Effector memory CD8-positive, alpha-beta T cell (primary cell): ENCODE results near the gene GAB2.
"Not testable (repeated sequence)": the region's sequence is repeated elsewhere in the genome, so short reads cannot be mapped to it uniquely, and the experiment has no call there.

Source experiments
- ATAC-seq: fragments of 150-1000 bp; cut with Tn5 transposase; replicated peaks from 2 replicates; pipeline ENCODE4 v1.10.0; 2021; ENCODE audit warnings: mild to moderate bottlenecking, moderate library complexity
- DNase-seq, 3 experiments: peaks; one replicate each; pipeline ENCODE4 v3.0.0; 2021
- H3K27ac Mint-ChIP-seq, 2 donors: one replicate each; pipeline ENCODE4 v1.8.0; 2022; ENCODE audit warnings: mild to moderate bottlenecking in 2 of 2, mixed read lengths in 2 of 2, moderate library complexity in 2 of 2
- H3K27me3 Mint-ChIP-seq, 2 donors: one replicate each; pipeline ENCODE4 v1.8.0; 2022; ENCODE audit warnings: mixed read lengths in 2 of 2
- H3K36me3 Mint-ChIP-seq: one replicate; pipeline ENCODE4 v1.8.0; 2022; ENCODE audit warnings: mild to moderate bottlenecking, moderate library complexity, mixed read lengths; ENCODE audit not compliant: insufficient read depth
- H3K4me1 Mint-ChIP-seq, 2 donors: one replicate each; pipeline ENCODE4 v1.8.0; 2022; ENCODE audit warnings: low read depth in 2 of 2, mixed read lengths in 2 of 2
- H3K4me3 Mint-ChIP-seq, 2 donors: one replicate each; pipeline ENCODE4 v1.8.0; 2022; ENCODE audit warnings: mild to moderate bottlenecking in 2 of 2, mixed read lengths in 2 of 2, moderate library complexity in 2 of 2
- H3K9me3 Mint-ChIP-seq, 2 donors: one replicate each; pipeline ENCODE4 v1.8.0; 2022; ENCODE audit warnings: mixed read lengths in 2 of 2

Gene GAB2

GRCh38 chr11:78271801-78272200 is 145.8 kb downstream of the GAB2 start:
- not testable (repeated sequence) for H3K4me1 Mint-ChIP-seq, H3K36me3 Mint-ChIP-seq, H3K27ac Mint-ChIP-seq, H3K27me3 Mint-ChIP-seq, ATAC-seq, H3K9me3 Mint-ChIP-seq, DNase-seq, H3K4me3 Mint-ChIP-seq

- no peak for ATAC-seq
- Mint-ChIP-seq H3K4me1 (no peaks in the 10 kb centered on the region), H3K27me3 (no peaks in the 10 kb centered on the region), H3K9me3 (peaks cover 0 to 7% of the 10 kb centered on the region in 2 donors), H3K27ac (no peak overlapping the region), H3K36me3 (no peaks in the 10 kb centered on the region), H3K4me3 (no peak overlapping the region)
- no peak for DNase-seq
These were observed 146.6 kb downstream of the GAB2 start for GRCh38 chr11:78270971-78271370.

- H3K27me3 Mint-ChIP-seq, result no peaks in the 10 kb centered on the region
- DNase-seq, result no peak
- no peak overlapping the region for H3K4me3 Mint-ChIP-seq
- ATAC-seq, result no peak
- no peaks in the 10 kb centered on the region for H3K36me3 Mint-ChIP-seq
- H3K4me1 Mint-ChIP-seq, result no peaks in the 10 kb centered on the region
- H3K27ac Mint-ChIP-seq, result no peak overlapping the region
- peaks cover 0 to 7% of the 10 kb centered on the region in 2 donors for H3K9me3 Mint-ChIP-seq
These were observed 147.8 kb downstream of the GAB2 start for GRCh38 chr11:78269806-78270205.

GRCh38 chr11:78268591-78269410 is 148.8 kb downstream of the GAB2 start:
- Mint-ChIP-seq H3K36me3 (no peaks in the 10 kb centered on the region), H3K27ac (no peak overlapping the region), H3K4me3 (no peak overlapping the region), H3K27me3 (no peaks in the 10 kb centered on the region), H3K9me3 (peaks cover 0 to 7% of the 10 kb centered on the region in 2 donors), H3K4me1 (no peaks in the 10 kb centered on the region)
- DNase-seq (no peak), ATAC-seq (no peak)

- Mint-ChIP-seq H3K27me3 (no peaks in the 10 kb centered on the region), H3K27ac (no peak overlapping the region), H3K9me3 (no peaks in the 10 kb centered on the region), H3K4me1 (no peaks in the 10 kb centered on the region), H3K36me3 (no peaks in the 10 kb centered on the region), H3K4me3 (no peak overlapping the region)
- DNase-seq, result no peak
- no peak for ATAC-seq
These were observed 151.2 kb downstream of the GAB2 start for GRCh38 chr11:78266451-78266850.

- Mint-ChIP-seq H3K27me3 (no peaks in the 10 kb centered on the region), H3K36me3 (no peaks in the 10 kb centered on the region), H3K27ac (no peak overlapping the region), H3K4me1 (no peaks in the 10 kb centered on the region), H3K4me3 (no peak overlapping the region), H3K9me3 (no peaks in the 10 kb centered on the region)
- ATAC-seq (no peak), DNase-seq (no peak)
These were observed 152.3 kb downstream of the GAB2 start for GRCh38 chr11:78265326-78265725.

- H3K27ac Mint-ChIP-seq, result no peak overlapping the region
- no peaks in the 10 kb centered on the region for H3K9me3 Mint-ChIP-seq
- DNase-seq (no peak), ATAC-seq (no peak)
- H3K36me3 Mint-ChIP-seq, result no peaks in the 10 kb centered on the region
- no peaks in the 10 kb centered on the region for H3K27me3 Mint-ChIP-seq
- no peaks in the 10 kb centered on the region for H3K4me1 Mint-ChIP-seq
- no peak overlapping the region for H3K4me3 Mint-ChIP-seq
These were observed 154.9 kb downstream of the GAB2 start for GRCh38 chr11:78262691-78263090.

- no peak for DNase-seq
- Mint-ChIP-seq H3K27ac (no peak overlapping the region), H3K4me1 (no peaks in the 10 kb centered on the region), H3K9me3 (no peaks in the 10 kb centered on the region), H3K27me3 (no peaks in the 10 kb centered on the region), H3K4me3 (no peak overlapping the region), H3K36me3 (no peaks in the 10 kb centered on the region)
- ATAC-seq, result no peak
These were observed 155.4 kb downstream of the GAB2 start for GRCh38 chr11:78262238-78262637.

GRCh38 chr11:78261828-78262227 is 155.8 kb downstream of the GAB2 start:
- Mint-ChIP-seq H3K27ac (no peak overlapping the region), H3K27me3 (no peaks in the 10 kb centered on the region), H3K9me3 (no peaks in the 10 kb centered on the region), H3K36me3 (no peaks in the 10 kb centered on the region), H3K4me3 (no peak overlapping the region), H3K4me1 (no peaks in the 10 kb centered on the region)
- DNase-seq, result no peak
- no peak for ATAC-seq

GRCh38 chr11:78261367-78261766 is 156.3 kb downstream of the GAB2 start:
- Mint-ChIP-seq H3K27ac (no peak overlapping the region), H3K4me3 (no peak overlapping the region), H3K9me3 (no peaks in the 10 kb centered on the region), H3K27me3 (no peaks in the 10 kb centered on the region), H3K36me3 (no peaks in the 10 kb centered on the region), H3K4me1 (no peaks in the 10 kb centered on the region)
- ATAC-seq (no peak), DNase-seq (no peak)

GRCh38 chr11:78259777-78260487 is 157.7 kb downstream of the GAB2 start:
- no peak overlapping the region for H3K4me3 Mint-ChIP-seq
- H3K36me3 Mint-ChIP-seq, result no peaks in the 10 kb centered on the region
- no peaks in the 10 kb centered on the region for H3K4me1 Mint-ChIP-seq
- H3K27me3 Mint-ChIP-seq, result no peaks in the 10 kb centered on the region
- no peaks in the 10 kb centered on the region for H3K9me3 Mint-ChIP-seq
- DNase-seq (no peak), ATAC-seq (no peak)
- no peak overlapping the region for H3K27ac Mint-ChIP-seq

GRCh38 chr11:78257654-78258053 is 160.0 kb downstream of the GAB2 start:
- Mint-ChIP-seq H3K27ac (no peak overlapping the region), H3K4me1 (no peaks in the 10 kb centered on the region), H3K27me3 (no peaks in the 10 kb centered on the region), H3K9me3 (no peaks in the 10 kb centered on the region), H3K4me3 (no peak overlapping the region), H3K36me3 (no peaks in the 10 kb centered on the region)
- ATAC-seq, result no peak
- DNase-seq, result no peak

GRCh38 chr11:78256962-78257361 is 160.7 kb downstream of the GAB2 start:
- no peaks in the 10 kb centered on the region for H3K27me3 Mint-ChIP-seq
- no peaks in the 10 kb centered on the region for H3K4me1 Mint-ChIP-seq
- no peak for DNase-seq
- H3K9me3 Mint-ChIP-seq, result no peaks in the 10 kb centered on the region
- H3K4me3 Mint-ChIP-seq, result no peak overlapping the region
- ATAC-seq, result no peak
- H3K27ac Mint-ChIP-seq, result no peak overlapping the region
- H3K36me3 Mint-ChIP-seq, result no peaks in the 10 kb centered on the region

GRCh38 chr11:78255919-78256318 is 161.7 kb downstream of the GAB2 start:
- H3K36me3 Mint-ChIP-seq, result no peaks in the 10 kb centered on the region
- no peaks in the 10 kb centered on the region for H3K9me3 Mint-ChIP-seq
- DNase-seq (no peak), ATAC-seq (no peak)
- H3K4me1 Mint-ChIP-seq, result no peaks in the 10 kb centered on the region
- H3K27me3 Mint-ChIP-seq, result no peaks in the 10 kb centered on the region
- H3K4me3 Mint-ChIP-seq, result no peak overlapping the region
- H3K27ac Mint-ChIP-seq, result no peak overlapping the region
